ENCODE data around the gene APOC3. TPM values are rescaled to one million over a fixed set of nuclear protein-coding genes. Genes with fewer than 3 reads are reported as not detected.

APOC3 gene
- total RNA-seq, 1 donor from 2014 or later = 0.46 TPM

DNA sequence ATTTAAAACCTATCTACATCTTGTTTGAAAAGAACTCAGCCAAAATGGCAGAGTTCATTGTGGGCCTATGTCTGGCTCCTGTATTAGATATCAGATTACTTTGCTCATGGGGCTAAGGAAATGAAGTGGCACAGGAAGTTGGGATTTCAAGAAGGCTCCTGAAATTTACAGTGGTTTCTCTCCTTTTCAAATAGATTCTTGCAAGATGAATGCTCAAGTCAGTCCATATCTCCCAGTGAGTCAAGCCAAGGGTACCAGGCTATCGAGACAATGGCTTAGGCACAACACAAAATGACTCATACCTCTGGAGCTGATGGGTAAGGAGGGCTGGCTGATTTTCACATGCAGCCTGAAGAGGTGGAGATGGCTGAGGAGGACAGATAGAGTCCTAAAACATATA, 31.8 kb downstream of the APOC3 start:
- intact Hi-C loops (cut with DNase I) = no loop called here
- ATAC-seq (ENCODE audit: poor library complexity) = no peak
- DNase-seq = no peak

DNA sequence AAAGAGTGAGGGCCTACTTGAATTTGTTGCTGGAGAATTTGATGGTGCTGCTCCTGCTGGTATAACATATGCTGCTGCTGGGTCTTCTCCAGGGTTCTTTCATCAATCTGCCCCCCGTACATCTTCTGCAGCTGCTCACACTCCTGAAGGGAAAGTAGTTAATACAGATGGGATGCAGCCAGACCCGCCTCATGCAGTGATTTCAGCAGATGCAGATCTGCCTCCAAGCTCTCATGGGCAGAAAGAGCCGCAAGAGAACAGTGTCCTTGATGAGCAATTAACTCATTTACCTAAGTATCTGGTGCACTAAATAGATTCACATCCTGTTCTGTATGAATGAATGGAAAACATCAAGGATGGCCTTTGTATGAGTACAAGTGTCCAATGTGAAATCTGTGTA, 32.5 kb downstream of the APOC3 start:
- DNase-seq (no peak), ATAC-seq (ENCODE audit: poor library complexity) (no peak)
- intact Hi-C loops (cut with DNase I) = no loop called here

DNA sequence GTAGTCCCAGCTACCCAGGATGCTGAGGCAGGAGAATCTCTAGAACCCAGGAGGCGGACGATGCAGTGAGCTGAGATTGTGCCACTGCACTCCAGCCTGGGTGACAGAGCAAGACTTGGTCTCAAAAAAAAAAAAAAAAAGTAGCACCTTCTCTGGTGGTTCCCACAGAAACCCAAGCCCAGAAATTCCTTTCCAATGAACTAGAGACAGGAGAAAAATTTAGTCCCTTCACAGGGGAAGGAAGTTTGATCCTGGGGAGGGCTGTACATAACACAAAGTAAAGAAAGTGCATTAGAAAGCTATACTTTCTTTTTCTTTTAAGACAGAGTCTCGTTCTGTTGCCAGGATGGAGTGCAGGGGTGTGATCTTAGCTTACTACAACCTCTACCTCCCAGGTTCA, 33.2 kb downstream of the APOC3 start:
- ATAC-seq (ENCODE audit: poor library complexity) (no peak), DNase-seq (no peak)
- intact Hi-C loops (cut with DNase I) = no loop called here

DNA sequence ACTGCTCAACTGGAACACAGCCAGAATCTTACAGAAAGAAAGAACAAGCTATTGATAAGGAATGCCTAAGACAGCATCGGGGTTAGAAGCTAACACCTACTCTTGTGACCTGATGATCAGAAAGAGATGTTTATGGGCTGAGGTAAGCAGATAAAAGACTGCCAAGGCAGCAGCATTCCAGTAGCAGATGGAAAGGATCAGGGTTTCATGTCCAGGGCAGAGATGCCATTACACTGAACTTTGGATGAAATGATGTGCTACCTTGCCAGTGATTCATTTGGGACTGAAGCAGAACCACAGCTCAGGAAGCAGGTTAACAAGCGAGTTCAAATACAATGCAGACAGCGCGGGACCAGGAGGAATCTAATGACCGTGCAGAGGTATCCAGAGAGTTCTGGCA, 34.8 kb downstream of the APOC3 start:
- no peak for DNase-seq
- no peak for ATAC-seq (ENCODE audit: poor library complexity)
- intact Hi-C loops (cut with DNase I) = no loop called here

DNA sequence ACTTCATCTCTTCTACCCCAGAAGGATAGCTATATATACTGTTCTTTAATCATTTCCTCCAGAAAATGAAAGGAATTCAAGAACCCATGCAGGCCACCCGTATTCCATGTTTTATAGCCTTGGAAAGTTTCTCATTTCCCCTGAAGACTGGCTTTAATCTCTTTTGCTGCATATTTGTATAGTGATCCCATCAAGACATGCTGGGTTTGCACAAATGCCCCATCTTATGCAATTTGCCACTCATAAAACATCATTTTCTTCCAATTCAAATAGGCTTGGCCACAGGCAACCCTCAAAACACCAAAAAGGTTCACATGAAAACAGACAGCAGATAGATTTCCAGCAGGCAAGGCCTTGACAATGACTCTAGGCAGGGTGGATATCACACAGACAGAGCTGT, 36.0 kb downstream of the APOC3 start:
- no peak for ATAC-seq (ENCODE audit: poor library complexity)
- DNase-seq = no peak
- intact Hi-C loops (cut with DNase I) = no loop called here

DNA sequence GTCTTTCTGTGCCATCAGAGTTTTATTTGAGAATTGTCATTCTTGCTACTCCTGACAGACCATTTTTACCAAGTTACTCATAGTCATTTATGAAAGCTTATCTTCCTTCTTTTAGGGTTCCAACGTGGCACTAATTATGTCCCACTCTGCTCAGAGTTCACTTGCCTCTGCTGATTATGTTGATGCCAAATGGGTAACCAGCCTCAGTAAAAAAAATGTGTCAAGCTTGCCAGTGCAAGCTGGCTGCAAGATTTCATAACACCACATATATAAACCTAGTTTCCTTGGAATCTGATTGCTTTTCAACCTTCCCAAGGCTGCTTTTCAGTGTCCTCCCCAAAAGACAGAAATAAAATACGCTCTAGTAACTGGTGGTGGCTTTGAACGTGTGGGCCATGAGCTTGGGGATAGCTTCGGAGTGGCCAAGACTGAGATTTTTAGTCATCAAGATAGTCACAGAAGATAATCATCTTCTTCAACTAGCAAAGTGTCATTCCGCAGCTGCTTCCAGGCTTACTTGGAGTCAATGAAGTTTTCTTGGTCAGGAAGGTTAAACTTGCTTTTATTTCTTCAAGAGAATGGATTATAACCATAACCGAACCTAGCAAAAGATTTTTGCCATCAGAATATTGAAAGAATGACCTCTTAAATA, 37.2 kb downstream of the APOC3 start:
- intact Hi-C loops (cut with DNase I) = no loop called here
- DNase-seq (no peak), ATAC-seq (ENCODE audit: poor library complexity) (peak; percentile 73)

DNA sequence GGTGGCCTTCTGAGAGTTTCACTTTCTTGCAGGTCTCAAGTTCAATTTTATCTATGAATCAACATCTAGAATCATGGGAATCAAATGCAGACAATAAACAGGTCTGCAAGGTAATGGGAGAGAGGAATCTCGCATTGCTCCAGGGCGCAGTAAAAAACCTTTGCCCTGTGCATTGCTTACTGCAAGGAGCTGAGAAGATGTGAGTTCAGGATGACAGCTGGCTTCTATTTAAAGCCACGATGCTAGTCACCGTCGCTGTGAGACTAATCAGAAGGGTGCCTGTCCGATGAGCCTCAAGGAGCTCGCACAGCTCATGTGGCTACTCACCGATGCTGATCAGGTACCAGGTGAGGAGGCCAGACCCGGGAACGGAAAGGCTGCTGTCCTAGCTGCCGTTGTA, 37.9 kb downstream of the APOC3 start:
- DNase-seq (no peak), ATAC-seq (ENCODE audit: poor library complexity) (peak; percentile 14)
- intact Hi-C loops (cut with DNase I) = no loop called here

DNA sequence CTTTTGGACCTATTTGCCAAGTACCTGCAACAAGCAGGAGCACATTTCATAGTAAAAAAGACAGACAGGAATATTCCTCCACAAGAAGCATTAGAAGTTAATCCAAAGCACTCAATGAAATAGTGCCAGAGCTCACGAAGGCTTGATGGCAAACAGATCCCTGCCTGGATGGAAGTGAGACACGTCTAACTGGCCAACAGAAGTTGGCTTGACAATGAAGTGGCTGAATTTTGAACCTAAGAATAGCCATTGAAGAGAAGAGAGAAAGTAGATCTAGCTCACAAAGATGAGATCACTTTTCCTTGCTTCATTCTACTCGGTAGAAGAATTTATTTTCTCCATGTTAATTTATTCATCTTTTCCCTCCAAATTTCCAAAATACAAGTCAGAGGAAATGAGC, 38.4 kb downstream of the APOC3 start:
- intact Hi-C loops (cut with DNase I) = no loop called here
- DNase-seq (no peak), ATAC-seq (ENCODE audit: poor library complexity) (peak; percentile 70)

DNA sequence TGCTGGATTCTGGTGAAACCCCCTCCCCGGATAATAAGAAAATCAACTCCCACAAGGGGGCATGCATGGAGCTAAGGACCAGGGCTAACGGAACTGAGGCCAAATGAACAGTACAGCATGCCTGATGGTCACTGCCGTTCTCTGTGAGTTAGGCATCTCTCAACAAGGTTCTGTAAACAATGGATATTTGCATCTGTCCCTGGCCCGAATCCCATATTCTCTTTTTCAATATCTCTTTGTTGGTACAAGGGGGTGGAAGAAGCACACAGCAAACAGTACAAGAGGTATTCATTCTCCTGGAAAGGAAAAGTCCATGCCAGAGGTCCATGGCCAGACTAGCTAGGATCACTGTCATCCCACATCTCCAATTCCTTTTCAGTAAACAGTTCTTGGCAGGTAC, 39.9 kb downstream of the APOC3 start:
- no peak for ATAC-seq (ENCODE audit: poor library complexity)
- DNase-seq = no peak

DNA sequence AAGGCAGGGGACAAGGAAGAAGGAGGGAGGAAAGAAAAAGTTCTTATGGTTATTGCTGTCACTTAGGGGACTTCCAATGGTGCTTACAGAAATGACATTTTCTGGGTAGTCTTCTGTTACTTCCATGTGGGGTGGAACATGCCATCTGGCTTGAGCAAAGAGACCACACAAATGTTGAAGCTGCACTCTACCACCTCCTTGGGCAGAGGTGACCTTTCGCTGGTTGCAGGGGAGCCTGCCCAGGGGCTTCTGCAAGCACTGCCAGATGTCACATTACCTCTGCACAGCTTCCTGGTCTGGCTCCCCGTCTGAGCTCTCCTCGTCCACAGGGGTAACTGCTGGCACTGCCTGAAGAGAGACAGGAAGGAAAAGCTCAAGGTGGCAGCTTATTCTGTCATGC, 40.3 kb downstream of the APOC3 start:
- ATAC-seq (ENCODE audit: poor library complexity) = no peak
- intact Hi-C loops (cut with DNase I) = no loop called here

More for the DNA sequence above, 39.9 kb downstream of the APOC3 start:
- intact Hi-C loops (cut with DNase I) = no loop called here

DNA sequence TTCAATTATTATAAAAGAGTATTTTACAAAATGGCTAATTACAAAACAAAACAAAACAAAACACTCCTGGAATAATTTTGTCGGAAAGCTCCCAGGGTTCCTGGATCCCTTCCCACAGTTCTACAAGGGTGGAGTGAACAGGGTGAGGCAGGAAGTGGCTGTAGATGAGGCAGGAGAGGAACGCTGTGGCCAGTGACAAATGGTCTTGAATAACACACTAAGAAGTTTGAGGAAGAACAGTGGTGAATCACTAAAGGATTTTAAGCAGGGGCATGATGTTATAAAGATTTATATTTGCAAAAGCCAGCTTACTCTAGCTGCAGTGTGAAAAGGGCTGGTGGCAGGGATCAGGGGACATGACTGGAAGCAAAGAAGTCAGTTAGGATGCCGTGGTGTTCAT, 41.5 kb downstream of the APOC3 start:
- intact Hi-C loops (cut with DNase I) = no loop called here
- DNase-seq (no peak), ATAC-seq (ENCODE audit: poor library complexity) (no peak)

More for the DNA sequence above, 40.3 kb downstream of the APOC3 start:
- DNase-seq = no peak

DNA sequence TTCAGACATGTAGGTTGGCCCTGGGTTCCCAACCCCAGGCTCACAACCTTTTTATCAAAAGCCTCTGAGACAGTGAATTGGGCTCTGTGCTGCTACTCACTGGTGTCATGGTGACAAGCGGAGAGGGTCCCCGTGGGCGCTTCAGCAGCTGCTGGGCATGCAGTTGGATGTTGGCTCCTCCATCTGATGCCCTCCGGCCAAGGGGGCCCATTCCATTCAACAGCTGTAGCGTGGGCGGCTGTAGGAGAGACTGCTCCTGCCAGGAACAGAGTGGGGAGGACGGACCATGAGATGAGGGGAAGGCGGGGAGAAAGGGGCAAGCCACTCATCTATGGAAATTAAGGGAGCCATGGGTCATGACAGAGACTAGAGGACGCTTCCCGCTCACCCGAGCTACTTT, 43.7 kb downstream of the APOC3 start:
- DNase-seq = no peak
- intact Hi-C loops (cut with DNase I) = no loop called here
- no peak for ATAC-seq (ENCODE audit: poor library complexity)

DNA sequence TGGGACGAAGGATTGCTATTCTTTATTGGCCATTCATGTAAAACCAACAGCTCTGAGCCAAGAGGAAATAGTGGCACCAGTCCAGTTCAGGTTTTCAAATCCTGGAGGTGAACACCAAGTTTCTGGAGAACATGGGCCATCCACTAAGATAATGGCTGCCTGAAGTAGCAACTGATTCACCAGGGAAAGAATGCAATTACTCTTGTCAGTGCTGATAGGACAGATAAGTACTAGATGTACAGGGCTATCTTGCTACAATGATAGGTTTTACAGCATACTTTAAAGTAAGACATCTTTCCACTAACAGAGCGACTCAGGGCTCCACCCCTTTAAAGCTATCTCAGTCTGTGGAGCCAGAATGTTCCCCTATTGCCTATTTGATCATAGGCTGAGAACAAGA, 44.5 kb downstream of the APOC3 start:
- intact Hi-C loops (cut with DNase I) = no loop called here
- peak; percentile 51 for ATAC-seq (ENCODE audit: poor library complexity)
- DNase-seq = no peak

DNA sequence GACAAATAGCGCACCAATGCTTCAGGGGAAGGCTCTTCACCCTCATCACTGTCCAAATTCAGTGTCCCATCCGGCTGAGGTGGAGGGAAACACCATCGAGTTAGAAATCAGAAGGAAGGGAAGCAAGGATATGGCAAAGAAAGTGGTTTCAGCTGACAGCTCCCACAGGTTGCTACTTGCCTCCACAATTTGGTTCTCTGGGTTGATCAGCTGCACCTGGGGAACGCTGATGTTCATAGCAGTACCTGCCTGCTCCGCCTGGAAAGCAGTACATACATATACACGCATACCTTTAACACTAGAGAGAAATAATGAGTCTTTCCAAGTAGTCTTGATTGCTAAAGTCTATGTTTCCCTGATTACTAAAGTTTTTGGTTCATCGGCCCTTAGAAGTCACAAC, 45.5 kb downstream of the APOC3 start:
- DNase-seq (no peak), ATAC-seq (ENCODE audit: poor library complexity) (no peak)
- intact Hi-C loops (cut with DNase I) = loop anchor here (5.0 kb wide), 1 partner anchor 232 kb away; no protein-coding TSS in a partner anchor

DNA sequence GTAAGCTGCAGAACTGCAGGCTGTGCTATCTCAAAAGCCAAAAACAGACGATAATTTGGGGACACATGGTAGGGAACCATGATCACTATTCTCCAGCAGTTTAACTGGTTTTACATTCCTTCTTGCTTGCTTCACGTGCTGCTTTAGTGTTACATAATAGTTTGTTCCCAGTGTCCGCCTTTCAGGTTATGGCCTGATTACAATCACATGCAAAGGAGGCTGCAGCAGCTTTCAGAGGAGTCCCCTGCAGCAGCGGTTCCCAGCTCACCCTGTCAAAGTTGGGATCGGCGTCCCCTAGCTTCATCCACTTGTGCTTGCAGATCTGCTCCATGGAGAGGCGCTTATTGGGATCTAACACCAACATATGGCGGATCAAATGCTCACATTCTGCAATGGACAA, 46.9 kb downstream of the APOC3 start:
- no peak for DNase-seq
- no peak for ATAC-seq (ENCODE audit: poor library complexity)
- intact Hi-C loops (cut with DNase I) = loop anchor here (5.0 kb wide), 1 partner anchor 231 kb away; no protein-coding TSS in a partner anchor

DNA sequence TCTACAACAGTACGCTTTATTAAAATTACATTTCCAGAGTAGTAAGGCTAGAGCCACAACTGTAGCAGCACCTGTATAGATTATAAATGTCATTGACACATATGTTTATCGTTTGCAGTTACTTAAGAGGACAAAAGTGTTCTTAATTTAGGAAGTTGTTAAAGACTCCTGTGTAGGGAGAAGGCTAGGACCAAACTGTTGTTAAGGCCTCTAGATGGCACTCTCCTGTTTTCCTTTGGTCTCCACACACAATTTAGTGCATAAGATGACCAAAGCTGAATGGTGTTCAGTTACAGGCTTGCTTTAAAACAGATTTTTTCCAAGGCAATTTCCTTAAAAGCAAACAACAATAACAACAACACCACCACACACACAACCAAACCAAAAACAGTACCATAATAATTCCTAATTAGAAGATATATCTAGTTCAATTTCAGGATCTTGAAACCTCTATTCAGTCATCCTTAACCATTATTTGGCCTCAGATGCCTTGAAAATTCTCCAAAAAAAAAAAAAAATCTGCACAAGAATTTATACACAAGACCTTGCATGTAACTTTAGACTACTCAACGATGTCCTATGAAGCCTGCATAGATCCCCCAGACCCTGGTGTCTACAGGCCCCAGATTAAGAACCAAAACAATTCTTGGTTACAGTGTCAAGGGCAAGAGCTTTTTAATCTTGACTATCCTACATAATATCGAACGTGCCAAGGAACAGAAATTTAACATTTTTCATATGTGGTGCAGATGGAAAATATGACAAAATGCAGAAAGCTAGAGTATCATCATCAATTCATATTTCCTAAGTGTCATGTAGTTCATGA, 50.3 kb downstream of the APOC3 start:
- intact Hi-C loops (cut with DNase I) = loop anchor here (5.0 kb wide), 1 partner anchor 227 kb away; no protein-coding TSS in a partner anchor

DNA sequence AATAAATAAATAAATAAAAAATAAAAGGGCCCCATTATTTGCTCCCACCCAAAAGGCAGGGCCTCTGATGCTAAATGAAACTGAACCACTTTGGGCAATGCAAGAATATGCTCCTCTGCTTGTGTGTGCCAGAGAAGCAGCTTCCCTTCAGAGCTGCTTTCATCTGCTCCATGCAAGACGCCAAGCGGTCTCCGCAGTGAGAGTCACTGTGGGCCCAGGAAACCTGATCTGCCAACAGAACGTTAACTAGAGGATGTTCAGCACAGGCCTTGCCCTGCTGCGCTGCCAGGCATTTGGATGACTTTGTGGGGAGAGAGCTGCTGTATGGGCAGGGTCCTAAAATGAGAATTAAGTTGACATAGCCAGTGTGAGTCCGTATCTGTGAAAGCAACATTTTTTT, 51.4 kb downstream of the APOC3 start:
- ATAC-seq (ENCODE audit: poor library complexity) (no peak), DNase-seq (no peak)
- intact Hi-C loops (cut with DNase I) = no loop called here

More for the DNA sequence above, 50.3 kb downstream of the APOC3 start:
- ATAC-seq (ENCODE audit: poor library complexity) = peak; percentile 87
- no peak for DNase-seq

DNA sequence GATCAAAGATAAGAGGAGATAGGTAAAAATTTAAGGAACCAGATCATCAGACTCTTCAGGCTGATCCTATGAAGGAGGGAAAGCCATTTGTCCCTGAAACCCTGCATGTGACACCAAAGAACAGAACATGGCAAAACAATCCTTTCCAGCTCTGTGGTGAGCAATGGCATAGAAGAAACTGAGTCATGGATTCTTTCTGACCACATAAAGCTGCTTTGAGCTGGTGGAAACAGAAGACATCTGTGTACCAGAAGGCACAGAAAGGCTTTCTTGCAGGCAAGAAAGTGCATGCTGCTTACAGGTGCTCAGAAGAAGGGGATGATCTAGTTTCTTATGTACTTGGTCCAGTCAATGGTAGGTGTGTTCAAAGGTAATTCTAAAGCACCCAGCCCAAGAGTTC, 52.7 kb downstream of the APOC3 start:
- DNase-seq (no peak), ATAC-seq (ENCODE audit: poor library complexity) (no peak)
- intact Hi-C loops (cut with DNase I) = no loop called here

Measured in Right ventricle myocardium superior (tissue), 1 donor.